GM18511 (cell line): ENCODE data around the gene CTAG2.
"Not testable (repeated sequence)": the region's sequence is repeated elsewhere in the genome, so short reads cannot be mapped to it uniquely, and the experiment has no call there.

Source experiments
- ATAC-seq: cut with Tn5 transposase; IDR thresholded peaks from one replicate; pipeline ENCODE4 v1.9.1; 2021; ENCODE audit warnings: mild to moderate bottlenecking, moderate library complexity; ENCODE audit not compliant: unreplicated experiment

CTAG2 gene

DNA sequence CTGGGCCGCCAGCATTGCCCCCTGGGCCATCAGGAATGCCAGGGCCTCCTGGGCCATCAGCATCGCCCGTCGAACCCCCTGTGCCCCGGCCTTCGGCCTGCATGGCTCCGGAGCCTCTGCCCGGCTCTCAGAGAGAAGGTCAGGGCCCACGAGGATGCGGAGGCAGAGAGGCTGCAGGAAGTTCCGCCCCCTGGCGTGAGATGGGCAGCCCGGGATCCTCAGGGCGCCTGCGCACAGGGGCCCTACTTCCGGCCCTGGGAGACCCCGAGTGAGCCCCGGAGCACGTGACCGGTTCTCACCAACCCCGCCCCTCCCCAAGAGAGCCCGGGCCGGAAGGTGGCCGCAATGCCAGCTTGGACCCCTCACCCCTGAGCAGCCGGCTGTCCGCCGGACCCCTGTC is at the start of gene CTAG2:
Gene CTAG2 (minus strand): TSS at position 167 of the 400 bp plus-strand sequence. CDS start 64 bp downstream, at position 103.
- ATAC-seq, result not testable (repeated sequence)

GRCh38 chrX:154698630-154699248 is 45.4 kb upstream of the CTAG2 start:
- no peak for ATAC-seq

GRCh38 chrX:154696676-154697045 is 43.3 kb upstream of the CTAG2 start:
- ATAC-seq, result no peak

DNA sequence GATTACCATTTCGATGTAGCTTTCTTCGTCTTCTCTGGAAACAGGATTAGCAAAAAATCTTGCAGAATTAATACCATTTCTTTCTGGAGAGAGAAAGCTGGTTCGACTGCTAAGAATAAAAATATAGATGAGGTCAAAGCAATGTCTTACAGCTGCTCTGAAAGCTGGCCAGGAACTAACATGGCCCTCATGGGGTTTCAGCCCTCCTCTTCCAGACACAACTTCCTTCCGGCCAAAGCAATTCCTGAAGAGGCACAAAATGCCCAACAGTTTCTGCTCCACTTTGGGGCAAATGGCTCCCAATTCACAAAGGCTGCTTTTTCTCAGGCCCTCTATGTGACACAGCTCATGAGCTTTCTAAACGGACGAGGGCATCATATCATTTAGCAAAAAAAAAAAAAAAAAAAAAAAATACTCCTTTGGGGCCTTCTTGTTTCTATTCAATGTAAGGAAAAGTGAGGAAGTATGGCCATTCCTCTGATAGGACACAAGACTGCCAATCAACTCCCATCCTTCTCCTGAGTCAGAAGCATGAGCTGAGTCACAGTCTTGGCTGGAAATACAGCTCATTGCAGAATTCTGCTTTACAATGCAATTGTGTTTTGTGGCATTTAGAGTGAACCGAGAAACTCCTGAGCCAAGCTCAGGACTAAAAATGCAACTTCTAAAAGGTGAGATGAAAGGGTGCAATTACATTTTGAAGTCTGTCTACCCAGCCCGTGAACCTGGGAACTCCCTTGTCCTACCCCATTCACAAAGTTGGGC is 42.7 kb upstream of the CTAG2 start:
- ATAC-seq, result no peak

- ATAC-seq, result no peak
These were observed 40.0 kb upstream of the CTAG2 start for GRCh38 chrX:154693394-154693793.

DNA sequence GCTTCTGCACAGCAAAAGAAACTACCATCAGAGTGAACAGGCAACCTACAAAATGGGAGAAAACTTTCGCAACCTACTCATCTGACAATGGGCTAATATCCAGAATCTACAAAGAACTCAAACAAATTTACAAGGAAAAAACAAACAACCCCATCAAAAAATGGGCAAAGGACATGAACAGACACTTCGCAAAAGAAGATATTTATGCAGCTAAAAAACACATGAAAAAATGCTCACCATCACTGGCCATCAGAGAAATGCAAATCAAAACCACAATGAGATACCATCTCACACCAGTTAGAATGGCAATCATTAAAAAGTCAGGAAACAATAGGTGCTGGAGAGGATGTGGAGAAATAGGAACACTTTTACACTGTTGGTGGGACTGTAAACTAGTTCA is 37.1 kb upstream of the CTAG2 start:
- ATAC-seq, result not testable (repeated sequence)

- ATAC-seq, result not testable (repeated sequence)
These were observed 18.7 kb upstream of the CTAG2 start for GRCh38 chrX:154672084-154672483.

DNA sequence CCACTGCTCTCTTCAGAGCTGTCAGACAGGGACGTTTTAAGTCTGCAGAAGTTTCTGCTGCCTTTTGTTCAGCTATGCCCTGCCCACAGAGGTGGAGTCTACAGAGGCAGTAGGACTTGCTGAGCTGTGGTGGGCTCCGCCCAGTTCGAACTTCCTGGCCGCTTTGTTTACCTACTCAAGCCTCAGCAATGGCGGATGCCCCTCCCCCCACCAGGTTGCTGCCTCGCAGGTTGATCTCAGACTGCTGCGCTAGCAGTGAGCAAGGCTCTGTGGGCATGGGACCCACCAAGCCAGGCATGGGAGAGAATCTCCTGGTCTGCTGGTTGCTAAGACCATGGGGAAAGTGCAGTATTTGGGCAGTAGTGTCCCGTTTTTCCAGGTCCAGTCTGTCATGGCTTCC is 17.5 kb upstream of the CTAG2 start:
- not testable (repeated sequence) for ATAC-seq

GRCh38 chrX:154661899-154662298 is 8.5 kb upstream of the CTAG2 start:
- ATAC-seq, result no peak

DNA sequence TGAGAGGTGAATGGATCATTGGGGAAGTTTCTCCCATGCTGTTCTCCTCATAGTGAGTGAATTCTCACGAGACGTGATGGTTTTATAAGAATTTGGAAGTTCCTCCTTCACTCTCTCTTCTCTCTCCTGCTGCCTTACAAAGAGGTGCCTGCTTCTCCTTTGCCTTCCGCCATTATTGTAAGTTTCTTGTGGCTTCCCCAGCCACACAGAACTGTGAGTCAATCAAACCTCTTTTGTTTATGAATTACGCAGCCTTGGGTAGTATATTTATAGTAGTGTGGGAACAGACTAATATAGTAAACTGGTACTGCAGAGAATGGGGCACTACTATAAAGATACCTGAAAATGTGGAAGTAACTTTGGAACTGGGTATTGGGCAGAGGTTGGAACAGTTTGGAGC is 7.8 kb upstream of the CTAG2 start:
- ATAC-seq, result no peak

DNA sequence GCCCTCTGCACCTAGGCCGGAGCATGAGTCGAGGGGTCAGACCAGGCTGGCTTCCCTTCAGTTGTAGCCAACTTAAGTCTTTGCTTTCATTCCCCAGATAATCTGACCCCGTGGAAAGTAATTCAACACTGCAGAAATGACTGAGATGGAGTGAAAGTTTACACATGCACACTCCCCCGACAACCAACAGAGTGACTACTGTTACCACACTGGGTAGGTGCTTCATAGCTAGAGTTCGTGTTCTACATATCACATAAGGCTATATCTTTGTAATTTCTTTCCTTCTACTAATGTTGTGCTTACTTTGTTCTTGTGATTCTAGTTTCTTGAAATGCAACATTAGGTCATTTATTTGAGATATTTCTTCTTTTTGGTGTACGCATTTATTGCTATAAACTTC is 7.2 kb upstream of the CTAG2 start:
- no peak for ATAC-seq

- ATAC-seq, result no peak
These were observed 5.6 kb upstream of the CTAG2 start for GRCh38 chrX:154658957-154659356.

GRCh38 chrX:154658187-154658586 is 4.8 kb upstream of the CTAG2 start:
- ATAC-seq, result no peak

GRCh38 chrX:154657226-154657805 is 3.9 kb upstream of the CTAG2 start:
- no peak for ATAC-seq

DNA sequence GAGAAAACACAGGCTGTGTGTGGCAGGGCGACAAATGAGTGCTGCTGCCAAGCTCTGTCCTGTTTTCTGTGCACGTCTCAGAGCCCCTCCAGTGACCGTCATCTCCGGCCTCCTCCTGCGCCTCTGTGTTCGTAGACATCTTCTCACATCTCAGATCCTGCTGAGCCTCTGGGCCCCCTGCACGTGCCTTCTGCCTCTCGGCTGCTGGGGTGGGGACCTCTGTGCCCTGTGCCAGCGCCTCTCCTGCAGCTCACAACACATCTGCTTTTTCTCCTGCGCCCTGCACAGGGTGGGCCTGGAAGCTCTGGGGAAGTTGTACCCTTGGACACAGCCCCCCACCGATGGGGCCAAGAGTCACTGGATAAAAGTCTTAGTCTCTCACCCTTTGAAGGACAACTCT is 2.4 kb upstream of the CTAG2 start:
- ATAC-seq, result no peak

DNA sequence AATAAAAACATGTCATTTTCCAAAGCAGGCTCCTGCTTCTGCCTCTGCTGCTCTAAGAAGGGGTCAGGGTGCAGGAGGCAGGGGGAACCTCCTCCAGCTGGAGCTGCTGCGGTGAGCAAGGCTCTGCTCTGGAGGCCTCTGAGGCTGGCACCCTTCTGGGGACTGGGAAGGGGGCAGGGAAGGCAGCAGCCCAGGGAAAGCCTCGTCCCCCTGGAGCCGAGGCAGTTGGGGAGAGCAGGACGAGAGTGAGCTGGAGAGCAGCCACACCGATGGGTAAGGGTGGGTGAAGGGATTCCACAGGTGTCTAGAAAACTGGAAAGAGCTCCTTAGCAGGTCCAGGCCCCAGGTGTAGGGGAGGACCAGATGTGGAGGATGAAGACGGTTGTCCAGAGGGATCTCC is 2.0 kb upstream of the CTAG2 start:
- no peak for ATAC-seq

DNA sequence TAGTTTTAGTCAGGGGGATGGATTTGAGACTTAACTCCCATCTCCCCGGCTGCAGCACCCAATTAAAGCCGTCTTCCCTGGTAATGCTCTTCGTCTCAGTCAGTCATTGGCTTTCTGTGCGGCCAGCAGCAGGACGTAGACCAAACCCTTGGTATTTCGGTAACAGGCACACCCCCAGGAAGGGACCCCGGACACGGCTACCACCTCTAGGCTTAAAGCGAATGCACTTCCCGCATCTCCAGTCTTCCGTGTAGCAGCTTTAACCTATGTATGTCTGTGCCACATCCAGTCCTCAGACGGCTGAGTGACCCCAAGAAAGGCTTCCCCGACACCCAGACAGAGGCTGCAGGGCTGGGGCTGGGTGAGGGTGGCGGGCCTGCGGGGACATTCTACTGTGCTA is 1.5 kb upstream of the CTAG2 start:
- no peak for ATAC-seq

DNA sequence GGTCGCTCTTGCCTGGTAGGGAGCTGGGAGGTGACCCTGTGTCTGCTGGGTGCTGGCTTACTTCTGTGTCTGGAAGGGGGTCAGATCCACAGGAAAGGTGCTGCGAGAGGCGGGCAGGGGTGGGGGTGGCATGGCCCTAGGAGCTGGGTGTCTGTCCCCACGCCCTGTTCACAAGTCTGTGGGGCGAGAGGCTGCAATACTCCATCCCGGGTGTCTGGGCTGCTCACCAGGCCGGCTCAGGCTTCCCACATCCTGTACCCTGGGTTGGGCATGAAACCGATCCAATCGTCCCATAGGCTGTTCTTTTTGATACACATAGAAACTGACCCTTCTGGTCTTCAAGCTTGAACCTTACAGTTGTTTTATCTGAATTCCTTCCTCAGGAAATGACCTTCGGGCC is 993 bp upstream of the CTAG2 start:
- no peak for ATAC-seq

DNA sequence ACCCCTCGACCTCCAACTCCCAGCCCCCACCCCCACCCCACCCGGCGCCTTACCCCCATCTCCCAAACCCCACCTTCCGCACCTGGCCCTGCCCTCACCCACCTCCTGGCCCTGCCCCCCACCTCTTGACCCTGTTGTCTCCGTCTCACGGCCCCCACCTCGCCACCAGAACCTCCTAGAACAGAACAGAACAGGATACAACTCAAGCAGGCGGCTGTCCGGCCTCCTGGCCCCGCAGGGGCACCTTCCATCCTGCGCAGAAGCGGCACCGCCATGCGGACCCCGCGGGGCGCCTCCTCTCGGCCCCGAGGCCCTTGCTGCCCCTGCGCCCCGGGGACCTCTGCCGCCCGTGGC is 354 bp downstream of the CTAG2 start:
- ATAC-seq, result no peak

DNA sequence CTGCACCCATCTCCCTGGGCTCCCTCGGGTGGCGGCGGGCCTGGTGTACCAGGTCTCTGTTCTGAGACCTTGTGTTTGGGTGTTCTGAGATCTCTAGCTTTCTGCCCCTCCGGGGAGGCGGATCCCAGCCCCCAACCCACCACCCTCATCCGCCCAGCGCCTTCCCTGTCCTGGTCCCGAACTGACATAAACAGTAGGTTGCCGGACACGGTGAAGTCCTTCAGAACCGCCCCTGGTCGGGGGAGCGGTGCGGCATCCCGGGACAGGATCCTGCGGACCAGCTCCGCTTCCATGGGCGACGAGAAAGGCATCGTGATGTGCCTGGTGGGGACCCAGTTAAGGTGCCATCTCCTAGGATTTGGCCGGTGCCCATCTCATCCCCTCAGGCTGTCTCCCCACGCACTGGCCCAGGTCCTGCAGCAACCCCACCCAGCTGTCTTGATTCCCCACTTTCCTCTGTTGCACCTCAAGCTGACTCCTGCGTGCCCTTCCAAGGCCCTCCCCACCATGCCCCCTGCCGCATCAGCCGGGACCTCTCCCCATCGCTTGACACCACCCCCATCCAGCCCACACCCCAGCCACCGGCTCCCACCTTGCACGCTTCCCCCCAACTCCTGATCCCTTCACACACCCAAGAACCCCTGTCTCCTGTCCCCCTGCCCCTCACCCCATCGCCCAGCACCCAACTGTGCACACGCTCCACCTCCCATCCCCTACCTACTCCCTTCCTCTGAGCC is 900 bp downstream of the CTAG2 start:
- no peak for ATAC-seq

DNA sequence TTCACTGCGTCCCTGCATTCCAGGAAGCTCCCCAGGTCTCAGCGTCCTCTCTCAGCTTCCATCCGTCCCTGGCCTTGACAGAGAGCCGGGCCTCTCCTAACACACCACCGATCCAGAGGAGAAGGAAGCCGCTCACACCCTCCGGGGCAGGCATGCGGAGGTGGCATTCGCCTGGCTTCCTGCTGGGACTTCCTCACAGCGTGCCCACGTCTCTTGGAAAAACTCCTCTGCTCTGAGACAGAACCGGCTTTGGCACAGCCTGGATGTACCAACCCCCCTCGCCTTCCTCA is 3.2 kb downstream of the CTAG2 start:
- ATAC-seq, result no peak
